NCI-H2081 (cell line): ENCODE data around the gene COX20.
"Not testable (repeated sequence)": the region's sequence is repeated elsewhere in the genome, so short reads cannot be mapped to it uniquely, and the experiment has no call there.

Source experiments
- DNase-seq, 2 experiments: peaks; one replicate each; lab custom pipeline; 2025; lab: John Stamatoyannopoulos, UW

COX20 gene, protein sequence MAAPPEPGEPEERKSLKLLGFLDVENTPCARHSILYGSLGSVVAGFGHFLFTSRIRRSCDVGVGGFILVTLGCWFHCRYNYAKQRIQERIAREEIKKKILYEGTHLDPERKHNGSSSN

DNA sequence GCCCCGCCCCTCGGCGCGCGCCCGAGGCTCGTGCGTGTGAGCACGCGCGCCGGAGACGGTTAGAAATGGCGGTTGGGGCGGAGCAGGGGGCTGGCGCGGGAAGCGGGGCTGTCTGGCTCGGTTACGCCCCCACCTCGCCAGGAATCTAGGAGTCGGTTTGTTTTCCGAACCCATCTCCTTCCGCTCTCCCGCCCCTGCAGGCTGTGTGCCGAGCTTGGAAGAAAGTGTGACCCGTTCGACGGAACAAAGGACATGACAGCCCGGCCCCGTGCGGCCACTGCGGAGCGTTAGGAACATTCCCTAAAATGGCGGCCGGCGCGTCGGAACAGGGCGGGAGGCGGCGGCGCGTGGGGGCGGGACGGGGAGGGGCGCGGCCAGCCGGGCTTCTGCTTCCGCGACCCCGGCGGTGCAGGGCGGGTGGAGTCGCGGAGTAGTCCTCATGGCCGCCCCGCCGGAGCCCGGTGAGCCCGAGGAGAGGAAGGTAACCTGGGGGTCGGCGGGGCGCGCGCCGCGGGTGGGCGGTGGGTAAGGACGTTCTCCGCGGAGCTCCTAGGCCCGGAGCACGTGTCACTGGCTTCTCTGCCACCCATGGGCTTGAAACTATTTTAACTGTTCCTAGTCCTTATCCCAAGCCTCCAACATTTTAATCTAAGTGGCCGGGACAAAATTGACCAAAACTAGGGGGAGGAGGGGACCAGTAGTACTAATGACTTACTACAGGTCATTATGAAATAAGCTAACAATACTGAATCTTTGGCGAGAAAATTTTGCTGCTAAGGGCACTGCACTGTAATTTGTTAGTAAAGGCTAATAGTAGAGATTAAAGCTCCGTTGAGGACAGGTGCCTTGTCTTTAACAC lies at the start of gene COX20:
Gene COX20, plus strand, starts transcription at position 383 of the 859 bp plus-strand sequence. Its CDS starts 57 bp downstream, at position 440.
- peak; percentile 98 for DNase-seq

DNA sequence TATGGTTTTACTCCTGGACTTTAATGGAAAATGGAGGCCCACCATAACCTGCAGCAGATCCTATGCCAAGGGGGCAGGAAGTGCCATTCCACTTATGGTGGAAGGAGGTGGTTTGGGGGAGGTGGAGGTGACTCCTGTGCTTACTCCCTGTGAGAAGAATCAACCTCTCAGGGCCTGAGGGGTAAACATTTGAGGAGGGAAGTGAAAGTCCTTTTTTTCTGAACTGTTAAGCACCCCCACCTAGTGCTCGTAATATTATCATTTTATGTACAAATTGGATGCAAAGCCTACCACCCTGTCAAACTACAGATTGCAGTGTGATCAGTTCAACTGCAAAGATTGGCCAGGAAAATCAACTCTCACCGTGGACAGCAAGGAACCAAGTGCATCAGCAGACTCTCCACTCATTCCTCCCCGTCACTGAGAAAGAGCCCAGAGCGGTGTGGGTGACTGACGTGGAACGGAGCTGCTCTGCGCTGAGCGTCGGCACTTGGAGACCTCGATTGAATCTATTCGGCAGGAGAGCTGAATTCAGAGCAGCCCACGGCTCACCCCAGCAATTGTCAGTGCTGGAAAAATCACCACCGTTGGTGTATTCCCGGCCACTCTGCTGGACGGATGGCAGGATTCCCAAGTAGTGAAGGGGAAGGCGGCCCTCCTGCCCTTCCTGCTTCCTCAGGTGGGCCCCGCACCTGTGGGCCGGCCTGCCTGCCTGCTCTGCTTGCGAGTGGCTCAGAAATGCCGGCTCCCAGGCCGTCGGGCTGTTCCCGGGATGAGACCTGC lies 46.8 kb upstream of the COX20 start:
- no peak for DNase-seq

DNA sequence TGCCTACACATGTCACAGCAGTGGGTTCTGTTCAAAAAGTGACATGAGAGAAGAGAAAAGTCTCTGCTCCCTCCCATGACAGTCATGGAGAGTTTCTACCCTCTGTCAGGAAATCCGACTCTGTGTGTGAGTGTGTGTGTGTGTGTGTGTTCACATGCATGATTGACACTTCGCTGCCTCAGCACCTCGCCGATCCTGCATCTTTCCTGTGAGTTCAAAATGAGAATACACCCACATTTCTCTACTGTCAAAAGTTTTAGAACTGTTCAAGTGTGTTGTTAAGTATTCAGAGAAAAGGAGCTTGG lies 46.2 kb upstream of the COX20 start:
- DNase-seq: no peak

DNA sequence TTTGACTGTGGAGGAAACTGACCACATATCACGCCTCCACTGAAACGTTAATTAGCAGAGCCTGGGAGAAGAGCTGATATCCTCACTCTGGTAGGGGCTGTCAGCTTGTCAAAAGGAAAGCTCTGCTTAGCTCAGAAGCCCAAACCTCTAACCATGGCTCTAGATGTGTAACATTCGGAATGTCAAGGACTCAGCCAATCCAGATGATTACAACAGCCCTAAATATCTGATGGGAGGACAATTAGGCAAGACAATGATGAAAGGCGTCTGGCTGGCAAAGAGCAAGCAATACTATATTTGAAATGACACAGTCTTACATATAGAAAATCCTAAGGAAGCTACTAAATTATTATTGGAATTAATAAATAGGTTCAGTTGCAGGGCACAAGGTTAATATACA lies 45.7 kb upstream of the COX20 start:
- no peak for DNase-seq

DNA sequence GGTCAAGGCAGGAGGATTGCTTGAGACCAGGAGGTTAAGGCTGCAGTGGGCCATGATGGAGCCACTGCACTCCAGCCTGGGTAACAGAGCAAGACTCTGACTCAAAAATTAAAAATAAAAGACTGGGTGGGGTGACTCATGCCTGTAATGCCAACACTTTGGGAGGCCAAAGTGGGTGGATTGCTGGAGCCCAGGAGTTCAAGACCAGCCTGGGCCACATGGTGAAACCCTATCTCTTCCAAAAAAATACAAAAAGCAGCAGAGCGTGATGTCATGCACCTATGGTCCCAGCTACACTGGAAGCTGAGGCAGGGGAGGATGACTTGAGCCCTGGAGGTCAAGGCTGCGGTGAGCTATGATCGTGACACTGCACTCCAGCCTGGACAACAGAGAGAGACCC lies 44.4 kb upstream of the COX20 start:
- no peak for DNase-seq

DNA sequence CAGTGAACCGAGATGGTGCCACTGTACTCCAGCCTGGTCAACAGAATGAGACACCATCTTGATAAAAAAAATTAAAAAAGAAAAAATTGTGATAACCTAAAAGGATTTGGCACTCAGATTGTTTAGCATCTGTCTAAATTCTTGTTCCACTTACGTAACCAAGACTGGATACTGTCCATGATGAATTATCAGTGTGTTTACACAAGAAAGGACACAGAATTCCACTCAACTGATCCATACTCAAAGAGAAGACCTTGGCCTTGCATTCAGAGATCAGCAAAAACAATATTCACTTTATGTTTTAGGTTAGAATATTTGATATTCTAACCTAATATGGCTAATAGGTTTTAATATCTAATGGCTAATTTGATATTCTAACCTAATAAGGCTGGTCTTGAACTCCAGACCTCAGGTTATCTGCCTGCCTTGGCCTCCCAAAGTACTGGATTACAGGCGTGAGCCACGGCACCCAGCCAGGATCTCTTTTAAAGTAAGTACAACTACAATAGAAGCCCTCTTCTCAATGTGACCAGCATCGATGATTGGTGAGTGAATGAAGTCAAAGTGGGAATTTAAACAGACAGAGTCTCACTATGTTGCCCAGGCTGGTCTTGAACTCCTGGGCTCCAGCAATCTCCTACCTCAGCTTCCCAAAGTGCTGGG lies 43.1 kb upstream of the COX20 start:
- DNase-seq: no peak

DNA sequence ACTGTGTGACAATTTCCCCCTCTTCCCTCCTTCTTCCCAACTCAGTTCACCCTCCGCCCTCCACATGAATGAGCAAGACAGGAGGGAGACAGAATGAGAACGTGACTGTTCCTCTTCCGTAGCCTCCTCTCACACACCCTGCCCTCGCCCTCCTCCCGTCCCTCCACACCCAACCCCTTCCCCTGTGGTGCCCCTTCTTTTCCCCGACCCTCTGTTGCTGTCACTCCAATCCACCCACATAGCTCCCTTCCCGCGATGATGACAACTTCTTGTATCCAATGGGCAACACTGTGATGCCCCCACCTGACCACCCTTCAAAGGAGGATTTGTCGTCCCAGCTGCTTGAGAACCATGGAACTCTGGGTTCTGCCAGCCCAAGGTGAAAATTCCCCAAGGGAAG lies 41.4 kb upstream of the COX20 start:
- DNase-seq: no peak

DNA sequence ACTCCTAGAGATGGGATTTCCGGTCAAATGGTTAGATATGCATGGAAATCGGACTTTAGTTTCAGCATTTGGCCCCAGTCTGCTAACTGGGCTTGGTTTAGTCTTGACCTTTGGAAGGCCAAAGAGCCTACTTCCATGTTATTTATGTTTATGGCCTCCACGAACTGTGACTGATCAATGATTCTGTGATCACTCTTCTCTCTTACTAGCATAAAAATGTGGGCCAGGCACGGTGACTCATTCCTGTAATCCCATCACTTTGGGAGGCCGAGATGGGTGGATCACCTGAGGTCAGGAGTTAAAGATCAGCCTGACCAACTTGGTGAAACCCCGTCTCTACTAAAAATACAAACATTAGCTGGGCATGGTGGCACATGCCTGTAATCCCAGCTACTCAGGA lies 40.9 kb upstream of the COX20 start:
- not testable (repeated sequence) for DNase-seq

DNA sequence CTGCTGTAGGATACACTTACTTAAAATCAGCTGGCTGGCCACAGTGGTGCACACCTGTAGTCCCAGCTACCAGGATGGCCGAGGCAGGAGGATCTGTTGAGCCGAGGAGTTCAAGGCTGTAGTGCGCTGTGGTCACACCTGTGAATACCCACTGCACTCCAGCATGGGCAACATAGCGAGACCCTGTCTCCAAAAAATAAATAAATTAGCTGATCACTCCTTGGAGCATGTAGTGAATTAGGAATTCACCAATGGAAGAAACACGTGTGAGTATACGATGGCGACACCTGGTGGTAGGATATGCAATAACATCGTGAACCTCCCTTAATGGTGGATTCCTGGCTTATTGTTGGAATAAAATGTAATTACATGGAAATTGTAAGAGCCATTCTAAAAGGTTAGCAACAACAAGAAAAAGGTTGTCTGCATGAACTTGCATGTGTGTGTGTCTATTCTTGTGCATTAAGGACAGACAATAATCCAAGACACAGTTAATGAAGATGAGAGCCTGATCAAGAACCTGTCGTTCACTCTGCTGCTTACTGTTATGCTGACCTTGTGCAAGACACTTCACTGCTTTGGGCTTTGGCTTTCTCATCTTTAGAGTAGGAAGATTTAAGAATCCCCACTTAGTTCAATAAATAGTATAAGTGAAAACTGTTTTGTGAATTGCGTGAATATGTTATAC lies 38.6 kb upstream of the COX20 start:
- peak; percentile 68 to 73 for DNase-seq

DNA sequence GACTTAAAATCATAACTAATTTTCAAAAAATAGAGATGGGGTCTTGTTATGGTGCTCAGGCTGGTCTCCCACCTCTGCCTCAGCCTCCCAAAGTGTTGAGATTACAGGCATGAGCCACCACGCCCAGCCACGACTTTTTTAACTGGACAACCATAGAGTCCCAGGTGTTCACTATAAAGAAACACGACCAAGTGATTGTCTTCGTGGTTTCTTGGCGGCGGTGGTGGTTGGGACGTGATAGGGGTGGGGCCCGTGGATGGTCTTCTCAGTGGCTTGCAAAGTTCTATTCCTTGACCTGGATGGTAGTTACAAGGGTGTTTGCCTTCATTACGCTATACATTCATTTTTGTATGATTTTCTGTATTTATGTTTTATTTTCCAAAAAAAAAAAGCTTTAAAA lies 34.6 kb upstream of the COX20 start:
- DNase-seq: no peak

DNA sequence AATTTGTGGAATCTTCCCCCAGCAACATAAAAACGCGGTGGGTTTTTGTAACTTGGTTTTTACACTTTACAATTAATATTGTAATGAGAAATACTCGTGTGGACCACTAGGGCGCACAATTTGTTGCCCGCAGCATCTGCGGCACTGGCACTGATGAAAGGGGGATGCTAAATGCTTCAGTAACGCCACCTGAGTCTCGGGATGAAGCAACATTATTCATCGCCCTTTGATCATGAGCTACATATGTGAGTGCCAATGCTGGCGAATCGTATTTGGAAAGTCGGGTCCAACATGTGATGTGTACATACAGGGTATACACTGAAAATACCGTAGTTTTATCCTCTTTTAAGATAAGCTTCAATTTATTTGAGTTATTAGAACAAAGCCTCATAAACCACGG lies 34.2 kb upstream of the COX20 start:
- peak in 1 of 2 experiments; percentile 4 for DNase-seq

DNA sequence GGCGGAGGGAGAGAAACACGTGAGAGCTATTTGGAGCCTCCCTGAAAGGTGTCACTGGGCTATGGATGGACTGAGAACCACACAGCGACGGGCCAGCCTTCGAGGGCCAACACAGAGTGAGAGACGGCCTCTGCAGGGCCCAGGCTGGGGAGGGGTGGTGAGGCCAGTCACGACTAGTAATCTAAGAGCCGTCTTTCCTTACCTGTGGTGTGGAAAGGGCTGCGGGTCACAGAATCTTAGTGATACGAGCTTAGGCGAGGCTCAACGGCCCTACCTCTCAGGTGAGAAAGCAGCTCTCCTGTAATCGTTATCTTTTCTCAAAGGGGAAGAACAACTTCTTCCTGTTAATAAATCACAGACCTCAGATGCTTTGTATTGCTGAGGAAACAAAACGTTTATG lies 33.4 kb upstream of the COX20 start:
- DNase-seq: no peak

DNA sequence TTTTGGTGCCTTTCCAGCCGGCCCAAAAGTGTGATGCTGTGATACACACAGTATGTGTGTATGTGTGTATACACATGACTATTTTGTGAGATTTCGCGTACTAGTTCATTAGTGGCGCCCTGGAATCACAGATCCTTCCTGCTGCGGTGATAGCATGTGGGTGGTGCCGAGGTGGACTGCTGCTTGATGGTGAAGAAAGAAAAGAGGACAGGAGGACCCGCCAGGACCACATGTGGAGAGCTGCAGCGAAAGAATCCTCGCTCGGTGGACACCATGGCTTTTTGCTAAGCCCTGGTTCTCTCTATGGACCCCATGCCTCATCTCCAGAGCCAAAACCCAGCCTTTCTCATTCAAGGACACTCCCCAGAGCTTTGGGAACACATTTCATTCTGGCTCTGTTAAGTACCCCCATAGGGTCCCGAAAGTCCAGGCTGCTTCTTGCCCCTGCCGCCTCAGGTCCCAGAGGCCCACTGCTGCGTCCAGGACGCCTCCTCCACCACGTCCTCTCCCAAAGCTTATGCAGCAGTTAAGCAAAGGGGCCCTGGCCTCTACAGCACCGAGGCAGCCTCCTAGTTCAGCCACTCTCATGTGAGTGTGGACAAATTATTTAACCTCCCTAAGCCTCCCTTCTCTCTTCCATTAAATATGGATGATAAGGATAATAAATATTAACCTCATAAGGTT lies 32.8 kb upstream of the COX20 start:
- DNase-seq: no peak

DNA sequence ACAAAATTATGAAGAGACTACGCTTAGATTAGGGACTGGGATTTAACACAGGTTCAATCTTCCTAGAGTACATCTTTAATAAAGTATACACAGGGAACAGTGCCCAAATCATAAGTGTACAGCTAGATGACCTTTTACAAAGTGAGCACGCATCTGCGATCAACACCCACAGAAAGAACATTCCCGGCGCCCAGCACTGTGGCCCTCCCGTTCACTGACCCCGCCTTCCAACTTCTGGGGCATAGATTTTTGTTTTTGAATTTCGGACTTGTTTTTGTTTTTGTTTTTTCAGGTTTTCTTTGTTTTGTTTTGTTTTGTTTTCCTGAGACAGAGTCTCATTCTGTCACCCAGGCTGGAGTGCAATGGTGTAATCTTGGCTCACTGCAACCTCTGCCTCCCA lies 30.6 kb upstream of the COX20 start:
- DNase-seq: no peak

DNA sequence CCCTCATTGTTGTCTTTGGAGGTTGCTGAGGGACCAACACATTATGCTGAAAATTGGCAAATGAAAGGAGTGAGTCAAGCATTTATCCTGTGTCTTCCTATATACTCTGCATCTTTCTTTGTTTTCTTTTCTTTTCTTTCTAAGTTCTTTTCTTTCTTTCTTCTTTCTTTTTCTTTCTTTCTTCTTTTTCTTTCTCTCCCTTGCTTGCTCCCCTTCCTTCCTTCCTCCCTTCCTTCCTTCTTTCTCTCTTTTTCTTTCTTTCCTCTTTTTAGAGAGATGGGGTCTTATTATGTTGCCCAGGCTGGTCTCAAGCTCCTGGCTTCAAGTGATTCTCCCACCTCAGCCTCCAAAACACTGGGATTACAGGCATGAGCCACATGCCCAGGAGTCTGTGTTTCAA lies 28.3 kb upstream of the COX20 start:
- no peak for DNase-seq

DNA sequence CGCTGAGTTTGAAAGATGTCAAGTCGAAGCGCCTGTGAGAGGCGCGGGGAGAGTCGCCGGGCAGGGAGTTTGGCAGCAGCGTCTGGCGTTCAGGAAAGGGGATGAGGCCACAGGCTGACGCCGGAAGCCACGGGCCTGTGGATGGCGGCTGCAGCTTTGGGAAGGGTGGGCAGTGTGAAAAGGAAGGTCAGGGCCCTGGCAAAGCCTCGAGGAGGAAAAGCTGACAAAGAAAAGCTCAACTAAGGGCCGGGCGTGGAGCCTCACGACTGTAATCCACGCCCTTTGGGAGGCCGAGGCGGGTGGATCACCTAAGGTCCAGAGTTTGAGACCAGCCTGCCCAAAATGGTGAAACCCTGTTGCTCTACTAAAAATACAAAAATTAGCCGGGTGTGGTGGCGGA lies 25.2 kb upstream of the COX20 start:
- DNase-seq: no peak

DNA sequence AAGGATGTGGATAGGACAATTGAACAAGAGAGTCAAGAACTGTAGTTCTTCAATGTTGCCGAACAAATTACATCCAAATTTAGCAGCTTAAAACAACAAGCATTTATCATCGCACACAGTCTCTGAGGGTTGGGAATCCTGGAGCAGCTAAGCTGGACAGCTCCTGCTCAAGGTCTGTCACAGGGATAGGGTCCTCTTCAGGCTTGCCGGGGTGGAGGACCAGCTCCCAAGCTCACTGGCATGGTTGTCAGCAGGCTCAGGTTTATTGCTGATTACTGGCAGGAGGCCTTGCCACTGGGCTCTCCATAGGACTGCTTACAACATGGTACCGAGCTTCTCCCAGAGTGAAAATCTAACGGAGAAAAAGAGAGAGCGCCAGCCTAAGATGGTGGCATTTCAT lies 22.1 kb upstream of the COX20 start:
- DNase-seq: no peak

DNA sequence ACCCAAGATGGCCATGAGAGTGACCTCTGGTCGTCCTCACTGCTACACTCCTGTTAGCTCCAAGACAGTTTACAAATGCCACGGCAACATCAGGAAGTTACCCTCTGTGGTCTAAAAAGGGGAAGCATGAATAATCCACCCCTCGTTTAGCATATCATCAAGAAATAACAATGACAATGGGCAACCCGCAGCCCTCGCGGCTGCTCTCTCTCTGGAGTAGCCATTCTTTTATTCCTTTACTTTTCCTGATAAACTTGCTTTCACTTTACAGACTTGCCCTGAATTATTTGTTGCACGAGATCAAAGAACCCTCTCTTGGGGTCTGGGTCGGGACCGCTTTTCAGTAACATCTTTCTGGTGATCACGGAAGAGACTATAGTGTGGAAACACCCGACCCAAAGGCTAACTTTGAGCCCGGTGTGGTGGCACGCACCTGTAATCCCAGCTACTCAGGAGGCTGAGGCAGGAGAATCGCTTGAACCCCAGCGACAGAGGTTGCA lies 19.8 kb upstream of the COX20 start:
- no peak for DNase-seq

DNA sequence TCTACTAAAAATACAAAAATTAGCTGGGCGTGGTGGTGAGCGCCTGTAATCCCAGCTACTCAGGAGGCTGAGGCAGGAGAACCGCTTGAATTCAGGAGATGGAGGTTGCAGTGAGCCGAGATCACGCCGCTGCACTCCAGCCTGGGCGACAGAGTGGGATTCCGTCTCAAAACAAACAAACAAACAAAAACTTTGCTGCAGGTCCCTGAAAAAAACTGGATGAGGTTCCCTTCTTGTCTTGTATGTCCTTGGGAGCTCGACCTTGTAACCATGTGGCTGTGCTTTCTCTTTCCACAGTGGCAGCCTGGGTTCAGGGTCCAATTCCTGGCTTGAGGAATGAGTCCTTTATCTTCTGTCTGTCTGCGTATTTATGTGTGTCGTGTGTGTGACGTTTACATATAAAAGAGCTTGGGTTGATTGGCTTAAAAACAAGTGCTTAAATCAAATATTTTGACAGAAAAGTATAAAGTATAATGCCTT lies 18.0 kb upstream of the COX20 start:
- no peak for DNase-seq

DNA sequence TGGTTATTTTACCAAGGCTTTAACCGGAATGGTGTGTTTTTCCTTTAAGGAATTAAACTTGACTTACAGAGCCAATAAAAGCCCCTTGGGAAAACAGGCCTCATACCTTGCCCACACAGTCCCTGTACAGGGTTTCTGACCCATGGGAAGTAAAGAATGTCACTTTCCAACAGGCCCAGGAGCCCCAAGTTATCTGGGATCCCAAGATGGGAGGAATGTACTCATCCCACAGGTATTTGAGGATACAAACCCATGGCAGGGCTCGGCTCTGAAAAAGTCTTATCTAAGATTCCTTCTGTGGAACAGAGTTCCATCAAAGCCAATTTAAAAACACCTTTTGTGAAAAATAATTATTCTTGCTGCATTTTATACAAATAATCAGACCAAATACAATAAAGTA lies 15.3 kb upstream of the COX20 start:
- DNase-seq: no peak

DNA sequence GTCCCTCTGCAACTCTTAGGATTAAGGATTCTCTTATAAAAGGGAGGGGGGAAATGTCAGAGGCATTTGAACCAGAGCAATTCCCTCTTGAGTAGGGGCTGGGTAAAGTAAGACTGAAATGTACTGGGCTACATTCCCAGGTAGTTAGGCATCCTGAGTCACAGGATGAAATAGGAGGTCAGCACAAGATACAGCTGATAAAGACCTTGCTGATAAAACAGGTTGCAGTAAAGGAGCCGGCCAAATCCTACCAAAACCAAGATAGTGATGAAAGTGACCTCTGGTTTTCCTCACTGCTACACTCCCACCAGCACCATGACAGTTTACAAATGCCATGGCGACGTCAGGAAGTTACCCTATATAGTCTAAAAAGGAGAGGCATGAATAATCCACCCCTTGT lies 14.3 kb upstream of the COX20 start:
- no peak for DNase-seq
